ENCODE measurements around the gene BTAF1.

- TF ChIP-seq EZH2 (IDR thresholded peaks at IDR 0.05; ENCODE audit: insufficient read depth, low read length) (no peak), CTCF (IDR thresholded peaks at IDR 0.05; ENCODE audit: insufficient read depth, low read depth, low read length) (no peak)
Observed at GRCh38 chr10:91925022-91925320, 1.4 kb downstream of the BTAF1 start.

Measured in astrocyte (in vitro differentiated cells and primary cell).